Measurements from ENCODE around the gene MBTPS1. TPM values are rescaled to one million over a fixed set of nuclear protein-coding genes. Genes with fewer than 3 reads are reported as not detected.
"Not testable (repeated sequence)": the region's sequence is repeated elsewhere in the genome, so short reads cannot be mapped to it uniquely, and the experiment has no call there.

MBTPS1 gene
- total and polyA plus RNA-seq, 9 of the 15 experiments (the other 6 are each of a cell fraction or from before 2014, with no cell fraction given) = 2.8 to 57.6 (median 43.8) TPM

GRCh38 chr16:84111949-84112348, 4.8 kb downstream of the MBTPS1 start:
- intact Hi-C loops (cut with micrococcal nuclease); in situ Hi-C loops (cut with MboI); DNase-seq (ENCODE audit: extremely low read depth in 1 of 4, low spot score in 3 of 4); BruUV-seq (replicated peaks); H3K9me1 ChIP-seq (ENCODE audit: control insufficient read depth, insufficient read depth, low read length); H3K4me3 ChIP-seq; H3K27ac ChIP-seq (ENCODE audit: extremely low read depth, low read depth, low read length); H3K4me2 ChIP-seq (ENCODE audit: insufficient read depth, low read length); H3K27me3 ChIP-seq (ENCODE audit: control insufficient read depth in 2 of 2, insufficient read depth in 2 of 2, low read length in 2 of 2); ATAC-seq; CTCF ChIA-PET (ENCODE audit: low intra/inter-chr PET ratio); H2AFZ ChIP-seq (ENCODE audit: low read depth, low read length); FAIRE-seq; H3K9me3 ChIP-seq (replicated peaks; ENCODE audit: control insufficient read depth, insufficient read depth, low read depth, low read length); H3K9ac ChIP-seq (ENCODE audit: insufficient read depth in 1 of 2, low read depth in 2 of 2, low read length in 2 of 2): not testable (repeated sequence)
- Histone ChIP-seq H3K79me2 (ENCODE audit: control insufficient read depth, insufficient read depth, low read length) (peaks cover 78% of the 10 kb centered on the region), H3K4me1 (replicated peaks in 1 of 2; ENCODE audit: control insufficient read depth in 2 of 2, insufficient read depth in 2 of 2, low read length in 2 of 2) (peaks cover 4 to 16% of the 10 kb centered on the region in 2 experiments; a peak in 3 of 5 replicates), H3K36me3 (ENCODE audit: control insufficient read depth, insufficient read depth, low read length) (peaks cover 26% of the 10 kb centered on the region; the same call in 2 of the 3 replicates), H4K20me1 (replicated peaks; ENCODE audit: control insufficient read depth, insufficient read depth, low read length) (peaks cover 15% of the 10 kb centered on the region)
- peak; percentile 23; the same call in 1 of the 2 replicates for TF ChIP-seq EGR1 (conservative IDR thresholded peaks at IDR 0.05)
- POLR2A ChIA-PET = interaction anchor here (1.5 to 2.0 kb wide), 2 partner anchors 12 to 27 kb away, joined by 4 to 10 read pairs; no protein-coding TSS in a partner anchor
- WGBS (ENCODE audit: insufficient coverage, low coverage, missing lambda C conversion rate) = 76% methylated on average over 3 of the region's 3 CpGs

GRCh38 chr16:84111525-84111924, 5.2 kb downstream of the MBTPS1 start:
- ChIA-PET POLR2A (interaction anchor here (1.5 to 2.0 kb wide), 2 partner anchors 12 to 27 kb away, joined by 4 to 10 read pairs; no protein-coding TSS in a partner anchor), CTCF (ENCODE audit: low intra/inter-chr PET ratio) (no interaction called here)
- no peak overlapping the region for H3K4me3 ChIP-seq
- H3K36me3 ChIP-seq (ENCODE audit: control insufficient read depth, insufficient read depth, low read length) = peaks cover 26% of the 10 kb centered on the region; the same call in 2 of the 3 replicates
- no peaks in the 10 kb centered on the region for H3K9me1 ChIP-seq (ENCODE audit: control insufficient read depth, insufficient read depth, low read length)
- intact Hi-C loops (cut with micrococcal nuclease) (no loop called here), in situ Hi-C loops (cut with MboI) (no loop called here)
- H3K9ac ChIP-seq (ENCODE audit: insufficient read depth in 1 of 2, low read depth in 2 of 2, low read length in 2 of 2) = no peak overlapping the region
- FAIRE-seq (no peak), DNase-seq (ENCODE audit: extremely low read depth in 1 of 4, low spot score in 3 of 4) (no peak), ATAC-seq (no peak)
- H3K27ac ChIP-seq (ENCODE audit: extremely low read depth, low read depth, low read length) = no peak overlapping the region
- H3K27me3 ChIP-seq (ENCODE audit: control insufficient read depth in 2 of 2, insufficient read depth in 2 of 2, low read length in 2 of 2) = no peaks in the 10 kb centered on the region
- no TSS peak for BruUV-seq (replicated peaks)
- WGBS (ENCODE audit: insufficient coverage, low coverage, missing lambda C conversion rate) = 81% methylated on average over 3 of the region's 3 CpGs
- H3K4me1 ChIP-seq (replicated peaks in 1 of 2; ENCODE audit: control insufficient read depth in 2 of 2, insufficient read depth in 2 of 2, low read length in 2 of 2) = peaks cover 4 to 12% of the 10 kb centered on the region in 2 experiments; a peak in 3 of 5 replicates
- H4K20me1 ChIP-seq (replicated peaks; ENCODE audit: control insufficient read depth, insufficient read depth, low read length) = peaks cover 20% of the 10 kb centered on the region
- no peak overlapping the region for H2AFZ ChIP-seq (ENCODE audit: low read depth, low read length)
- H3K4me2 ChIP-seq (ENCODE audit: insufficient read depth, low read length) = no peak overlapping the region
- H3K79me2 ChIP-seq (ENCODE audit: control insufficient read depth, insufficient read depth, low read length) = peaks cover 82% of the 10 kb centered on the region
- no peaks in the 10 kb centered on the region for H3K9me3 ChIP-seq (replicated peaks; ENCODE audit: control insufficient read depth, insufficient read depth, low read depth, low read length)
- TF ChIP-seq XRCC5 (IDR thresholded peaks at IDR 0.05; ENCODE audit: low read depth, low read length) = no peak
- TF ChIP-seq, protein P1, sequence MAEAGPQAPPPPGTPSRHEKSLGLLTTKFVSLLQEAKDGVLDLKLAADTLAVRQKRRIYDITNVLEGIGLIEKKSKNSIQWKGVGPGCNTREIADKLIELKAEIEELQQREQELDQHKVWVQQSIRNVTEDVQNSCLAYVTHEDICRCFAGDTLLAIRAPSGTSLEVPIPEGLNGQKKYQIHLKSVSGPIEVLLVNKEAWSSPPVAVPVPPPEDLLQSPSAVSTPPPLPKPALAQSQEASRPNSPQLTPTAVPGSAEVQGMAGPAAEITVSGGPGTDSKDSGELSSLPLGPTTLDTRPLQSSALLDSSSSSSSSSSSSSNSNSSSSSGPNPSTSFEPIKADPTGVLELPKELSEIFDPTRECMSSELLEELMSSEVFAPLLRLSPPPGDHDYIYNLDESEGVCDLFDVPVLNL (CRISPR knock-in tag; IDR thresholded peaks at IDR 0.05; ENCODE audit: low read depth) = no peak
- no peak for TF ChIP-seq ZNF232 (CRISPR knock-in tag; IDR thresholded peaks at IDR 0.05)
- TF ChIP-seq ZNF24 (IDR thresholded peaks at IDR 0.05) = no peak
- no peak for TF ChIP-seq HDAC8 (tag; IDR thresholded peaks at IDR 0.05)
- no peak for TF ChIP-seq SRF (CRISPR knock-in tag; IDR thresholded peaks at IDR 0.05)
- TF ChIP-seq, protein P2, sequence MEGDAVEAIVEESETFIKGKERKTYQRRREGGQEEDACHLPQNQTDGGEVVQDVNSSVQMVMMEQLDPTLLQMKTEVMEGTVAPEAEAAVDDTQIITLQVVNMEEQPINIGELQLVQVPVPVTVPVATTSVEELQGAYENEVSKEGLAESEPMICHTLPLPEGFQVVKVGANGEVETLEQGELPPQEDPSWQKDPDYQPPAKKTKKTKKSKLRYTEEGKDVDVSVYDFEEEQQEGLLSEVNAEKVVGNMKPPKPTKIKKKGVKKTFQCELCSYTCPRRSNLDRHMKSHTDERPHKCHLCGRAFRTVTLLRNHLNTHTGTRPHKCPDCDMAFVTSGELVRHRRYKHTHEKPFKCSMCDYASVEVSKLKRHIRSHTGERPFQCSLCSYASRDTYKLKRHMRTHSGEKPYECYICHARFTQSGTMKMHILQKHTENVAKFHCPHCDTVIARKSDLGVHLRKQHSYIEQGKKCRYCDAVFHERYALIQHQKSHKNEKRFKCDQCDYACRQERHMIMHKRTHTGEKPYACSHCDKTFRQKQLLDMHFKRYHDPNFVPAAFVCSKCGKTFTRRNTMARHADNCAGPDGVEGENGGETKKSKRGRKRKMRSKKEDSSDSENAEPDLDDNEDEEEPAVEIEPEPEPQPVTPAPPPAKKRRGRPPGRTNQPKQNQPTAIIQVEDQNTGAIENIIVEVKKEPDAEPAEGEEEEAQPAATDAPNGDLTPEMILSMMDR (IDR thresholded peaks at IDR 0.05 in 2 of 3, conservative IDR thresholded peaks at IDR 0.05 in 1 of 3; ENCODE audit: insufficient read depth in 2 of 3, low read depth in 1 of 3, low read length in 3 of 3) = no peak
- TF ChIP-seq BDP1 (IDR thresholded peaks at IDR 0.05; ENCODE audit: insufficient read depth, insufficient read length) = no peak
- TF ChIP-seq MBD2 (IDR thresholded peaks at IDR 0.05; ENCODE audit: borderline replicate concordance, low read depth) = no peak
- TF ChIP-seq JUNB (CRISPR knock-in tag; conservative IDR thresholded peaks at IDR 0.05) = no peak
- TF ChIP-seq NFE2 (IDR thresholded peaks at IDR 0.05; ENCODE audit: low read depth) = no peak
- TF ChIP-seq ZNF124 (CRISPR knock-in tag; IDR thresholded peaks at IDR 0.05) = no peak
